ENCODE measurements around the gene PTP4A1. TPM values are rescaled to one million over a fixed set of nuclear protein-coding genes. Genes with fewer than 3 reads are reported as not detected.

Gene PTP4A1
- total and polyA plus RNA-seq, 2 of the 13 experiments (the other 11 are each of a cell fraction or from before 2014, with no cell fraction given), result 141 to 376 TPM

DNA sequence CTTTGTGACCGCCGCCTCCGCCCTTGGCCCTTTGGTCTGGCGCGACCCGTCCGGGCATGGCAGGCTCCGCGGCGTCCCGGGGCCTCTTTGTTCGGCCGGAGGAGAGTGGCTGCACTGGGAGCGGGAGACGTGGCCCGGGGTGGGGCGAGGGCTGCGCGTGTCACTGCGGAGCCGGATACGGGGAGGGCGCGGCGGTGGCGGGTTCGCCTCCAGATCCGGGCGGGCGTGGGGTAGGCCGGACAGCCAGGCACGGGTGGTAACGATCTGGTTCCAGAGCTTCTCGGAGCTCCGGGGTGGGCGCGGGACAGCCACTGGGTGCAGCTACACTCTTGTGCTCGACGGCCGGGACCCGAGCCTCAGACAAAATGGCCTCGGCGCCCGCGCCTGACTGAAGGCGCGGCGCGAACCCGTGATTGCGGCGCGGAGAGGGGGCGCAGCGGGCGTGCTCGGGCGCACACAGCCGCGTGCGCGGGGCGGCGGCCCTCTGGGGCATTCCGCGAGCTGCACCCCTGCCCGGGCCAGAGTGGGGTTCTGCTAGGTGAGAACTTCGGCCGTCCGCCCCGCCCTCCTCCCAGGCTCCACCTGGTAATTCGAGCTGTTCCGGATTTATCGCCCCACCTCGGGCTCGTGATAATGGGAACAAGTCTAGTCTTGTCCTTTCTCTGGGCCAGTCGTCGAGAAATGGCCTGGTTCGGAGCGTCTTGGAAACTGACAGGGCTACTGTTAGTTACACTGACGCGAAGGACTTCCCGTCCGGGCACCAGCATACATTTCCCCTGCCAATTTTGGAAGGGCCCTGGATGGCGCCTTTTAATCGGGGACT, 1.0 kb downstream of the PTP4A1 start (continued):
- TF ChIP-seq HMGXB3 (CRISPR knock-in tag; IDR thresholded peaks at IDR 0.05; ENCODE audit: borderline replicate concordance) (peak; percentile 79), ATF1 (CRISPR knock-in tag; IDR thresholded peaks at IDR 0.05) (no peak), PAWR (CRISPR knock-in tag; IDR thresholded peaks at IDR 0.05; ENCODE audit: borderline replicate concordance) (no peak), DDIT3 (CRISPR knock-in tag; IDR thresholded peaks at IDR 0.05) (no peak), ZNF253 (CRISPR knock-in tag; IDR thresholded peaks at IDR 0.05; ENCODE audit: borderline replicate concordance) (no peak), GABPA (IDR thresholded peaks at IDR 0.05; ENCODE audit: low read depth, low read length) (no peak), GABPA (CRISPR knock-in tag; IDR thresholded peaks at IDR 0.05; ENCODE audit: low read depth) (peak; percentile 62), GATAD2A (CRISPR knock-in tag; IDR thresholded peaks at IDR 0.05) (no peak; the same call in 1 of the 2 replicates), MAF1 (CRISPR knock-in tag; IDR thresholded peaks at IDR 0.05; ENCODE audit: borderline replicate concordance) (peak; percentile 57; the same call in 1 of the 2 replicates), HMGXB4 (CRISPR knock-in tag; IDR thresholded peaks at IDR 0.05; ENCODE audit: borderline replicate concordance in 1 of 2, low read depth in 1 of 2) (peak; percentile 4 to 48; a peak in 3 of 4 replicates), KLF13 (CRISPR knock-in tag; IDR thresholded peaks at IDR 0.05) (no peak; the same call in 1 of the 2 replicates), ATRX (CRISPR knock-in tag; IDR thresholded peaks at IDR 0.05; ENCODE audit: borderline replicate concordance) (no peak), ZNF180 (CRISPR knock-in tag; IDR thresholded peaks at IDR 0.05; ENCODE audit: borderline replicate concordance, low read depth) (no peak), XBP1 (CRISPR knock-in tag; IDR thresholded peaks at IDR 0.05) (no peak), HDAC2 (CRISPR knock-in tag; IDR thresholded peaks at IDR 0.05) (peak; percentile 79), E2F1 (CRISPR knock-in tag; IDR thresholded peaks at IDR 0.05) (peak; percentile 68), ZNF143 (CRISPR knock-in tag; IDR thresholded peaks at IDR 0.05) (no peak; the same call in 1 of the 2 replicates), ZFX (CRISPR knock-in tag; IDR thresholded peaks at IDR 0.05; ENCODE audit: low read depth) (peak; percentile 73), ZSCAN29 (CRISPR knock-in tag; conservative IDR thresholded peaks at IDR 0.05) (no peak; the same call in 1 of the 2 replicates), ETV6 (CRISPR knock-in tag; conservative IDR thresholded peaks at IDR 0.05) (peak; percentile 75; the same call in 1 of the 2 replicates)
- TF ChIP-seq, protein P1, sequence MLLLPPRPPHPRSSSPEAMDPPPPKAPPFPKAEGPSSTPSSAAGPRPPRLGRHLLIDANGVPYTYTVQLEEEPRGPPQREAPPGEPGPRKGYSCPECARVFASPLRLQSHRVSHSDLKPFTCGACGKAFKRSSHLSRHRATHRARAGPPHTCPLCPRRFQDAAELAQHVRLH (CRISPR knock-in tag; IDR thresholded peaks at IDR 0.05; ENCODE audit: borderline replicate concordance, low read depth), result peak; percentile 46; the same call in 1 of the 2 replicates
